GM23338 (cell line): ENCODE measurements around the gene KCNQ1OT1. TPM values are rescaled to one million over a fixed set of nuclear protein-coding genes. Genes with fewer than 3 reads are reported as not detected.

Experiments used
- ATAC-seq: fragments of 200-7000 bp; cut with Tn5 transposase; 3 replicates; pipeline ENCODE4 v1.9.1; 2020
- DNase-seq: peaks from one replicate; pipeline ENCODE4 v3.0.0-alpha.2; 2015; ENCODE audit warnings: low spot score
- H2AFZ ChIP-seq: fragments of 200-600 bp; sonication (generic); 2 replicates; pipeline ENCODE4 v1.8.0; 2016; ENCODE audit warnings: antibody characterized with exemption, mild to moderate bottlenecking, moderate library complexity
- H3F3A ChIP-seq: fragments of 200-600 bp; sonication (generic); replicated peaks from 2 replicates; pipeline ENCODE4 v1.8.0; 2017; ENCODE audit warnings: antibody characterized with exemption, mixed run types, low read depth
- H3K27ac ChIP-seq: fragments of 200-600 bp; sonication (generic); 2 replicates; pipeline ENCODE4 v1.6.1; 2016; ENCODE audit warnings: low read depth
- H3K27me3 ChIP-seq: fragments of 200-600 bp; sonication (generic); 2 replicates; pipeline ENCODE4 v1.8.0; 2016; ENCODE audit warnings: mild to moderate bottlenecking, mixed run types, moderate library complexity; ENCODE audit not compliant: insufficient read depth
- H3K36me3 ChIP-seq: fragments of 200-600 bp; sonication (generic); 2 replicates; pipeline ENCODE4 v1.8.0; 2016; ENCODE audit warnings: mild to moderate bottlenecking; ENCODE audit not compliant: insufficient read depth
- H3K4me1 ChIP-seq: fragments of 200-600 bp; sonication (generic); 2 replicates; pipeline ENCODE4 v1.8.0; 2016; ENCODE audit warnings: mild to moderate bottlenecking, moderate library complexity; ENCODE audit not compliant: insufficient read depth
- H3K4me2 ChIP-seq: fragments of 200-600 bp; sonication (generic); 2 replicates; pipeline ENCODE4 v1.7.1; 2017; ENCODE audit warnings: mixed run types
- H3K4me3 ChIP-seq: fragments of 200-600 bp; sonication (generic); 2 replicates; pipeline ENCODE4 v1.6.1; 2016; ENCODE audit warnings: mixed run types
- H3K79me2 ChIP-seq: fragments of 200-600 bp; sonication (generic); replicated peaks from 2 replicates; pipeline ENCODE4 v1.8.0; 2017; ENCODE audit warnings: mild to moderate bottlenecking; ENCODE audit not compliant: insufficient read depth
- H3K9me2 ChIP-seq: fragments of 200-600 bp; sonication (generic); 2 replicates; pipeline ENCODE4 v1.8.0; 2017; ENCODE audit not compliant: insufficient read depth
- H4K20me1 ChIP-seq: fragments of 200-600 bp; sonication (generic); replicated peaks from 2 replicates; pipeline ENCODE4 v1.8.0; 2017; ENCODE audit warnings: mild to moderate bottlenecking; ENCODE audit not compliant: insufficient read depth
- H3K27ac Mint-ChIP-seq: 2 replicates; pipeline ENCODE4 v1.8.0; 2020; ENCODE audit warnings: inconsistent platforms, mild to moderate bottlenecking, moderate library complexity, mixed read lengths
- H3K27me3 Mint-ChIP-seq: 3 replicates; pipeline ENCODE4 v1.8.0; 2022; ENCODE audit warnings: low read depth, mild to moderate bottlenecking, moderate library complexity, mixed read lengths, inconsistent platforms; ENCODE audit not compliant: insufficient read depth, poor library complexity
- H3K36me3 Mint-ChIP-seq: 3 replicates; pipeline ENCODE4 v1.8.0; 2021; ENCODE audit warnings: low read depth, mild to moderate bottlenecking, inconsistent platforms, moderate library complexity, mixed read lengths
- H3K4me1 Mint-ChIP-seq: 3 replicates; pipeline ENCODE4 v1.8.0; 2020; ENCODE audit warnings: mild to moderate bottlenecking, inconsistent platforms, mixed read lengths
- H3K4me3 Mint-ChIP-seq: 3 replicates; pipeline ENCODE4 v1.8.0; 2021; ENCODE audit warnings: moderate library complexity, mild to moderate bottlenecking, inconsistent platforms, mixed read lengths
- H3K9me3 Mint-ChIP-seq: 3 replicates; pipeline ENCODE4 v1.8.0; 2020; ENCODE audit warnings: moderate library complexity, mild to moderate bottlenecking, inconsistent platforms, mixed read lengths
- CREB1 ChIP-seq: fragments of 250-450 bp; sonication (Bioruptor Pico); IDR thresholded peaks from 2 replicates; pipeline ENCODE4 v1.5.0; 2020; ENCODE audit warnings: low read depth, mild to moderate bottlenecking, moderate library complexity
- CTCF ChIP-seq, 2 experiments: fragments of 200-600 bp in 1 of 2; sonication (generic) in 1 of 2; conservative IDR thresholded peaks; 2 replicates each; pipeline versions ENCODE4 v1.5.1 to v1.6.1; 2016 to 2017; ENCODE audit warnings: antibody characterized with exemption in 2 of 2, low read depth in 2 of 2, mild to moderate bottlenecking in 2 of 2, moderate library complexity in 1 of 2
- EZH2phosphoT487 ChIP-seq: fragments of 200-600 bp; sonication (generic); IDR thresholded peaks from one replicate; pipeline ENCODE4 v1.8.1; 2018; ENCODE audit warnings: antibody characterized with exemption; ENCODE audit not compliant: unreplicated experiment
- JUNB ChIP-seq: IDR thresholded peaks from one replicate; pipeline ENCODE4 v1.6.1; 2016; ENCODE audit warnings: antibody characterized with exemption; ENCODE audit not compliant: unreplicated experiment
- POLR2AphosphoS5 ChIP-seq: IDR thresholded peaks from 2 replicates; pipeline ENCODE4 v1.6.1; 2016; ENCODE audit warnings: antibody characterized with exemption, low read depth
- REST ChIP-seq: IDR thresholded peaks from one replicate; pipeline ENCODE4 v1.6.1; 2018; ENCODE audit warnings: antibody characterized with exemption; ENCODE audit not compliant: unreplicated experiment
- STAT1 ChIP-seq: IDR thresholded peaks from one replicate; pipeline ENCODE4 v1.6.1; 2016; ENCODE audit warnings: antibody characterized with exemption; ENCODE audit not compliant: unreplicated experiment
- ZNF114 ChIP-seq: fragments of 250-450 bp; sonication (Bioruptor Pico); IDR thresholded peaks from 2 replicates; pipeline ENCODE4 v1.5.0; 2020; ENCODE audit warnings: mild to moderate bottlenecking, moderate library complexity
- ZNF331 ChIP-seq: fragments of 250-450 bp; sonication (Bioruptor Pico); IDR thresholded peaks from 2 replicates; pipeline ENCODE4 v1.5.0; 2020; ENCODE audit warnings: low read depth, mild to moderate bottlenecking, moderate library complexity
- polyA plus RNA-seq: library from polyadenylated mRNA; unstranded; fragments of >200 nt; fragmentation: Nextera tagmentation; extraction: Ambion mirVana; gene quantifications from 2 replicates; pipeline ENCODE4 v1.2.1, GENCODE V29; 2016
- total RNA-seq: library from RNA; depleted of rRNA; stranded (reverse); fragments of >200 nt; shearing (Covaris generic); gene quantifications from 2 replicates; pipeline ENCODE4 v1.2.3, GENCODE V29; 2014
- TF ChIP-seq, protein P1 (sequence below): IDR thresholded peaks from 2 replicates; pipeline ENCODE4 v1.6.1; 2016; ENCODE audit warnings: antibody characterized with exemption

The KCNQ1OT1 gene
- total and polyA plus RNA-seq, 2 experiments from 2014 or later: 1.5 to 4.2 TPM

GRCh38 chr11:2678396-2678795 lies 21.4 kb downstream of the KCNQ1OT1 start (continued):
- TF ChIP-seq REST (no peak), JUNB (no peak), POLR2AphosphoS5 (no peak), ZNF331 (CRISPR knock-in tag) (no peak), EZH2phosphoT487 (no peak), ZNF114 (CRISPR knock-in tag) (no peak), CREB1 (CRISPR knock-in tag) (no peak), CTCF (conservative IDR thresholded peaks at IDR 0.05; ENCODE audit: low read depth in 2 of 2) (no peak)

GRCh38 chr11:2677127-2677526 lies 22.7 kb downstream of the KCNQ1OT1 start:
- no peak overlapping the region for H3K4me3 Mint-ChIP-seq
- no peak for ATAC-seq
- H3K9me2 ChIP-seq: no peaks in the 10 kb centered on the region
- no peak for TF ChIP-seq STAT1
- TF ChIP-seq, protein P1, sequence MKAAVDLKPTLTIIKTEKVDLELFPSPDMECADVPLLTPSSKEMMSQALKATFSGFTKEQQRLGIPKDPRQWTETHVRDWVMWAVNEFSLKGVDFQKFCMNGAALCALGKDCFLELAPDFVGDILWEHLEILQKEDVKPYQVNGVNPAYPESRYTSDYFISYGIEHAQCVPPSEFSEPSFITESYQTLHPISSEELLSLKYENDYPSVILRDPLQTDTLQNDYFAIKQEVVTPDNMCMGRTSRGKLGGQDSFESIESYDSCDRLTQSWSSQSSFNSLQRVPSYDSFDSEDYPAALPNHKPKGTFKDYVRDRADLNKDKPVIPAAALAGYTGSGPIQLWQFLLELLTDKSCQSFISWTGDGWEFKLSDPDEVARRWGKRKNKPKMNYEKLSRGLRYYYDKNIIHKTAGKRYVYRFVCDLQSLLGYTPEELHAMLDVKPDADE: no peak
- no peak for TF ChIP-seq REST
- no peak for TF ChIP-seq JUNB
- TF ChIP-seq POLR2AphosphoS5: no peak
- no peak for TF ChIP-seq ZNF331 (CRISPR knock-in tag)
- no peak for TF ChIP-seq ZNF114 (CRISPR knock-in tag)
- no peak for TF ChIP-seq CTCF (conservative IDR thresholded peaks at IDR 0.05; ENCODE audit: low read depth in 2 of 2)
- no peak for TF ChIP-seq CREB1 (CRISPR knock-in tag)

More at GRCh38 chr11:2677127-2677526, 22.7 kb downstream of the KCNQ1OT1 start:
- peaks cover 44% of the 10 kb centered on the region for H3K4me1 Mint-ChIP-seq
- Histone ChIP-seq H3K79me2 (peaks cover 41% of the 10 kb centered on the region), H4K20me1 (peaks cover 27% of the 10 kb centered on the region), H3K4me2 (no peak overlapping the region), H2AFZ (no peak overlapping the region), H3K36me3 (no peaks in the 10 kb centered on the region), H3F3A (no peaks in the 10 kb centered on the region), H3K4me1 (peaks cover 19% of the 10 kb centered on the region), H3K27ac (no peak overlapping the region), H3K4me3 (no peak overlapping the region), H3K27me3 (no peaks in the 10 kb centered on the region)
- H3K27ac Mint-ChIP-seq: no peak overlapping the region
- peaks cover 13% of the 10 kb centered on the region for H3K27me3 Mint-ChIP-seq
- H3K36me3 Mint-ChIP-seq: peaks cover 4% of the 10 kb centered on the region; the same call in 1 of the 3 replicates
- no peak for DNase-seq
- no peaks in the 10 kb centered on the region for H3K9me3 Mint-ChIP-seq
